ENCODE data around the gene CNP. TPM values are rescaled to one million over a fixed set of nuclear protein-coding genes. Genes with fewer than 3 reads are reported as not detected.

Gene CNP
- total and polyA plus RNA-seq, 10 of the 15 experiments (the other 5 are each of a cell fraction or from before 2014, with no cell fraction given) = 1.8 to 60.7 (median 31.4) TPM

GRCh38 chr17:42019509-42020404 lies 53.2 kb downstream of the CNP start, which contains the start of gene NKIRAS2 (continued):
- TF ChIP-seq ZNF687 (IDR thresholded peaks at IDR 0.05) (no peak), NBN (IDR thresholded peaks at IDR 0.05) (peak; percentile 84; the same call in 1 of the 2 replicates), WRNIP1 (IDR thresholded peaks at IDR 0.05; ENCODE audit: borderline replicate concordance, low read depth, low read length) (no peak; the same call in 1 of the 2 replicates), RAD21 (IDR thresholded peaks at IDR 0.05; ENCODE audit: insufficient read depth, low read depth, low read length) (no peak), SMAD1 (IDR thresholded peaks at IDR 0.05; ENCODE audit: low read depth, partially characterized antibody) (no peak), ZBTB40 (IDR thresholded peaks at IDR 0.05; ENCODE audit: borderline replicate concordance) (peak; percentile 90), SREBF2 (IDR thresholded peaks at IDR 0.05; ENCODE audit: low read length) (no peak), CBFB (IDR thresholded peaks at IDR 0.05; ENCODE audit: low read depth) (no peak), NR2C2 (IDR thresholded peaks at IDR 0.05; ENCODE audit: borderline replicate concordance, control insufficient read depth, insufficient read length, low read depth) (no peak), SREBF1 (IDR thresholded peaks at IDR 0.05; ENCODE audit: low read length) (no peak), RFX5 (IDR thresholded peaks at IDR 0.05; ENCODE audit: low read depth, low read length) (no peak), BCLAF1 (IDR thresholded peaks at IDR 0.05) (no peak), RUNX3 (IDR thresholded peaks at IDR 0.05; ENCODE audit: low read length) (peak; percentile 18; the same call in 1 of the 2 replicates), ZNF274 (IDR thresholded peaks at IDR 0.05; ENCODE audit: insufficient read depth, insufficient read length) (no peak), E2F8 (IDR thresholded peaks at IDR 0.05; ENCODE audit: low read depth, partially characterized antibody) (peak; percentile 44)
